Stimulated activated CD4-positive, alpha-beta T cell treated with anti-CD3 and anti-CD28 coated beads, Interleukin-4, amount 100 ng/mL, for 24 hours (primary cell): ENCODE measurements around the gene GDPD4.

Experiments
- DNase-seq: peaks from one replicate; pipeline ENCODE4 v3.0.0-alpha.2; 2020

Gene GDPD4

GRCh38 chr11:77232242-77232641 lies 69.2 kb downstream of the GDPD4 start:
- DNase-seq: no peak

GRCh38 chr11:77231800-77232199 lies 69.7 kb downstream of the GDPD4 start:
- no peak for DNase-seq

GRCh38 chr11:77230878-77231605 lies 70.4 kb downstream of the GDPD4 start:
- DNase-seq: no peak

- DNase-seq: no peak
These were observed 77.7 kb downstream of the GDPD4 start for GRCh38 chr11:77223797-77224196.

GRCh38 chr11:77217156-77217555 lies 84.3 kb downstream of the GDPD4 start:
- no peak for DNase-seq

- no peak for DNase-seq
These were observed 86.4 kb downstream of the GDPD4 start for GRCh38 chr11:77215106-77215505.

- no peak for DNase-seq
These were observed 86.9 kb downstream of the GDPD4 start for GRCh38 chr11:77214557-77214956.

GRCh38 chr11:77213589-77214428 lies 87.7 kb downstream of the GDPD4 start:
- no peak for DNase-seq

GRCh38 chr11:77213029-77213579 lies 88.4 kb downstream of the GDPD4 start:
- no peak for DNase-seq

GRCh38 chr11:77212314-77213007 lies 89.0 kb downstream of the GDPD4 start:
- no peak for DNase-seq

GRCh38 chr11:77211594-77212251 lies 89.8 kb downstream of the GDPD4 start:
- DNase-seq: no peak

- no peak for DNase-seq
These were observed 90.4 kb downstream of the GDPD4 start for GRCh38 chr11:77211040-77211451.

GRCh38 chr11:77209663-77210062 lies 91.8 kb downstream of the GDPD4 start:
- DNase-seq: no peak

GRCh38 chr11:77208535-77208934 lies 93.0 kb downstream of the GDPD4 start:
- no peak for DNase-seq

GRCh38 chr11:77207618-77208313 lies 93.7 kb downstream of the GDPD4 start:
- DNase-seq: no peak

GRCh38 chr11:77207019-77207485 lies 94.4 kb downstream of the GDPD4 start:
- no peak for DNase-seq

- no peak for DNase-seq
These were observed 95.0 kb downstream of the GDPD4 start for GRCh38 chr11:77206264-77207018.

GRCh38 chr11:77205467-77206263 lies 95.8 kb downstream of the GDPD4 start:
- DNase-seq: no peak

GRCh38 chr11:77204754-77205466 lies 96.6 kb downstream of the GDPD4 start:
- DNase-seq: no peak
